GM18498 (cell line): ENCODE data around the gene CIC.
"Not testable (repeated sequence)": the region's sequence is repeated elsewhere in the genome, so short reads cannot be mapped to it uniquely, and the experiment has no call there.

Source experiments
- ATAC-seq: cut with Tn5 transposase; IDR thresholded peaks from one replicate; pipeline ENCODE4 v1.9.1; 2021; ENCODE audit warnings: mild to moderate bottlenecking, moderate library complexity; ENCODE audit not compliant: unreplicated experiment

CIC gene

DNA sequence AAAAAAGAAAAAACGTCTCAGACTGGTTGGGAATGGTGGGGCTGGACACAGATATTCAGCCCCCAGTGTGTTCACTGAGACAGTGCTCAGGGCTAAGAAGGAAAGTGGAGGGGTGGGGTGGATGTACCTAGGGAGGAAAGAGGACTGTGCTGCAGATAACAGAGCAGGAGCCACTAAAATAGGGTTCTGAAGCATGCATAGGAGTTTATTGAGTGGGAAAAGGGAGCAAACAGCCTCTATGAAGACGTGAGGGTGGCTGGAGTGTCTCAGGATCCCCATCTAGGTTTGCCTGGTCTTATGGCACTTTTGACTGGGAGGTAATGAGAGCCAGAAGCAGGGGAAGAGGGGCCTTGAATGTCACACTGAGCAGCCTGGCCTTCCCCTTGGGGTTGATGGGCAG is 59.8 kb downstream of the CIC start:
- ATAC-seq, result no peak

DNA sequence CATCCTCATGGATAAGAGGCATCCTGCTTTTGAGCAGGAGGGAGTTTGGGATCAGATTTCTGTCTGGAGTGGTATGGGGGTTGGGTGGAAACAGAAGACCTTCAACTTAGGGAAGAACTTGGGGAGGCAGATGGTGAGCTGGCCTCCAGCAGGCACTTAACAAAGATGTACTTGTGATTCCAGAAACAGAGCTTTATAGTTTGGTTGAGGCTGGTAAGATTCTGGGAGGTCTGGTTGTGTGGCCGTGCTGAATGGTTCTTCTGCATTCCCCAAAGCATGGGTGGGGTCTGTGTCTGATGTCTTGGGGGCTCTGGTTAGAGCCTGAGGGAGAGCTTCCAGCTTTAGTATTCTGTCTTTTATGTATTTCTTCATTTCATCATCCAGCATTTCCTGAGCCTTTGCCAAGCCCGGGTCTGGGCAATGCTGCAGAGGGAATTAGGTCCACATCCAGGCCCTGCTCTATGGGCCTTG is 61.2 kb downstream of the CIC start:
- ATAC-seq, result no peak

DNA sequence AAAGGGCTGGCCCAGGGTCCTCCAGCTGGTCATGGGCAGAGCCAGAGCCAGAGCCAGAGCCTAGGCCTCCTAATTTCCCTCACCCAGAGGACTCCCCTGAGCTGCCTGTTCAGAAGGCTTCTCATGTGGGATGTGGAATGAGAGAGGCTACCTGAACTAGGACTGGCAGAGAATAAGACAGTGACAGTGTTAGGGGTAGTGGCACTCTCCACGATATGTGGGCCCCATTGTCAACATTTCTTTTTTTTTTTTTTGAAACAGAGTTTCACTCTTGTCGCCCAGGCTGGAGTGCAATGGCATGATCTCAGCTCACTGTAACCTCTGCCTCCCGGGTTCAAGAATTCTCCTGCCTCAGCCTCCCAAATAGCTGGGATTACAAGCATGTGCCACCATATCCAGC is 62.3 kb downstream of the CIC start:
- ATAC-seq, result not testable (repeated sequence)

DNA sequence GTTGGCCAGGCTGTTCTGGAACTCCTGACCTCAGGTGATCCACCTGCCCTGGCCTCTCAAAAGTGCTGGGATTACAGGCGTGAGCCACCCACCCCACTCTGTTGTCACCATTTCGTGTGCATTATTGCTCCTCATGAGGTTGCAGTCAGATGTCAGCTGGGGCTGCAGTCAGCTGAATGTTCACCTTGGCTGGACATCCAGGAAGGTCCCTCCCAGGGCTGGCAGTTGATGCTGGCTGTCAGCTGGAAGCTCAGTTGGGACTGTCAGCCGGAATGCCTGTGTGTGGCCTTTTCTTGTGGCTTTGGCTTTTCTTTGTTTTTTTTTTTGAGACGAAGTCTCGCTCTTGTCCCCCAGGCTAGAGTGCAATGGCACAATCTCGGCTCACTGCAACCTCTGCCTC is 63.0 kb downstream of the CIC start:
- no peak for ATAC-seq

DNA sequence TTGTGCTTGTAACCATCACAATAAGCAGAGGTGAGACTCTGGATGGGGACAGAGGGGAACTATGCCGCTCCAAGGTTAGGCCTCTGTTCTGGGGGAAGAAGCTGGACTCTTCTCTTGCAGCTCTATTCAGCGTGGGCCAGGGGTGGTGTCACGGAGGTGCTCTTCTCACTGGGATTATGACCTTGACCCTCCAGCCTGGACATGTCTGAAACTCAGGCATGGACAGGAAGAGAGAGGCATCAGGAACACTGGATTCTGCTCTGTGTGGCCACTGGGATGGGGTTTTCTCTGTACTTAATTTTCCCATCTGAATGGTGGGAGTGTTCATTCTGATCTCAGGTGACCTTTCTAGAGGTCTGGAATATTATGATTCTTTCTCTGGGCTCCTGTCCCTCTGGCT is 64.0 kb downstream of the CIC start:
- ATAC-seq, result no peak

DNA sequence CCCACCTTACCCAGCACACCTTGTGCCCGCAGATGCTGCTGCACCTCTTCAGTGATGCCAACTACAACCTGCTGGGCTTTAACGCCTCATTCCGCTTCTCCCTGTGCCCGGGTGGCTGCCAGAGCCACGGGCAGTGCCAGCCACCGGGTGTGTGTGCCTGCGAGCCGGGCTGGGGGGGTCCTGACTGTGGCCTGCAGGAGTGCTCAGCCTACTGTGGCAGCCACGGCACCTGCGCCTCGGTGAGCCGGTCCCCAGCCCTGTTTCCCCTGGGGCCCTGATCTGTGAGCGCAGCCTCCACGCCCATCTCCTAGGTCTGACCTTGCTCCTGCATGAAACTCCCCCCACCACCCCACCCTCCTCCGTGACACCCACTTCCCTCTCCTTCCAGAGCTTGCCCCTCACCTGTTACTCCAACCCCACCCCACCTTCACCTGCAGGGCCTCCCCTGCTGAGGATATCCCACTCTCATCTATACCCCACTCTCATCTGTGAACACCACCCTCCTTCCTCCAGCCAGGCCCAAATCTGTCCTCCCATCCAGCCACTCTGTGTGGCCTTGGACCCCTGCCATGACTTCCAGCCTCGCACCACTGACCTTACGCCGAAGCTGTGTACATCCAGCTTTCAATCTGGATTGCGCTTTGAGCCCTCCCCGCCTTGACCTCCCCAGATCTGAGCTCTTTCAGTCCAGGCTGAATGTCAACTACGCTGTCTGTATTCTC is 65.1 kb downstream of the CIC start:
- ATAC-seq, result no peak

DNA sequence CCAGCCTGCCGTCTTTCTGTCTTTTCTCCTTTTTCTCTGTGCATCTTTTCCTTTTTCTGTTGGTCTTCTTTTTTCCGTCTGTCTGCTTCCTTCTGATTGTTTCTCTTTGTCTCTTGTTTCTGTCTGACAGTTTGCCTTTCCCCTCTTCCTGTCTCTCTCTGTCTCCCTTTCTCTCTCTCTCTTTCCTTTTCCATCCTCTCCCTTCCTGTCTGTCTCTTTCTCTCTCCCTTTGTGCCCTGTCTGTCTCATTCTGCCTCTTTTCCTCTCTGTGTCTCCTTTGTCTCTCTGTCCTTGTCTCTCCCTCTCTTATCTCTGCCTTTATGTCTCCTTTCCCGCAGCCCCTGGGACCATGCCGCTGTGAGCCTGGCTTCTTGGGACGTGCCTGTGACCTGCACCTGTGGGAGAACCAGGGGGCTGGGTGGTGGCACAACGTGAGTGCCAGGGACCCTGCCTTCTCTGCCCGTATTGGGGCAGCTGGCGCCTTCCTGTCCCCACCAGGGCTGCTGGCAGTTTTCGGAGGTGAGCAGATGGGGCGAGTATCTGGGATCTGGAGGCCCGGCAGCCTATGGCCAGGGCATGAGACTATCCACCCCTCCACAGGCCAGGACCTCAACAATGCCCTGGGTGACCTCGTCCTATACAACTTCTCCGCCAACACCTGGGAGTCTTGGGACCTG is 65.8 kb downstream of the CIC start:
- ATAC-seq, result no peak

DNA sequence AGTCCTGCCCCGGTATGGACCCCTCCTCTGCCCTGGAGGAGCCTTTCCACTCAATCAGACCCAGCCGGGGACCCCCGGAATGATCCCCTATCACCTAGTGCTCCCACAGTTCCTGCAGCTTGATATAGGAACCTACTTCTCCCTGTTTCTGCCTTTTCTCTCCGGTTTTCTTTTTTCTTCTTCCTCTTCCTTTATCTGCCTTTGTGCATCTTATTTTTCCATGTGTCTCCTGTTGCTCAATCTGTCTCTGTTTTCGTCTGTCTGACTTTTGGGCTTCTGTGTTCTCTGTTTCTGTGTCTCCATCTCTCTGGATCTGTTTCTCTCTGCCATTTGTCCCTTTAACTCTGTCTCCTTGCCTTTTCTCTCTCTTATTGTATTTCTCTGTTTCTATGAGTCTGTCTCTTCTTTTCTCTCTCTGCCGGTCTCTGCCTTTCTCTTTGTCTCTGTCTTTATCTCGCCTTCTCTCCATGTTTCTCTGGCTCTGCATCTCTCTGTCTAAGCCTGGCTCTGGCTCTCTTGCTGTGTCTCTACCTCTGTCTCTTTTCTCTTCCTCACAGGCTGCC is 66.4 kb downstream of the CIC start:
- ATAC-seq, result no peak

DNA sequence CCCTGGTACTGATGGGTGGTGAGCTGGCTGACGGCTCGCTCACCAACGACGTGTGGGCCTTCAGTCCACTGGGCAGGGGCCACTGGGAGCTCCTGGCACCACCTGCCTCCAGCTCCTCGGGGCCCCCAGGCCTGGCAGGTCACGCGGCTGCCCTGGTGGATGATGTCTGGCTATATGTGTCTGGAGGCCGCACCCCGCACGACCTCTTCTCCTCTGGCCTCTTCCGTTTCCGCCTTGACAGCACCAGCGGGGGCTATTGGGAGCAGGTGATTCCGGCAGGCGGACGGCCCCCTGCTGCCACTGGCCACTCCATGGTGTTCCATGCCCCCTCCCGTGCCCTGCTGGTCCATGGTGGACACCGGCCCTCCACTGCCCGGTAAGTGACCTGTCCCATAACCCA is 66.9 kb downstream of the CIC start:
- ATAC-seq, result no peak

DNA sequence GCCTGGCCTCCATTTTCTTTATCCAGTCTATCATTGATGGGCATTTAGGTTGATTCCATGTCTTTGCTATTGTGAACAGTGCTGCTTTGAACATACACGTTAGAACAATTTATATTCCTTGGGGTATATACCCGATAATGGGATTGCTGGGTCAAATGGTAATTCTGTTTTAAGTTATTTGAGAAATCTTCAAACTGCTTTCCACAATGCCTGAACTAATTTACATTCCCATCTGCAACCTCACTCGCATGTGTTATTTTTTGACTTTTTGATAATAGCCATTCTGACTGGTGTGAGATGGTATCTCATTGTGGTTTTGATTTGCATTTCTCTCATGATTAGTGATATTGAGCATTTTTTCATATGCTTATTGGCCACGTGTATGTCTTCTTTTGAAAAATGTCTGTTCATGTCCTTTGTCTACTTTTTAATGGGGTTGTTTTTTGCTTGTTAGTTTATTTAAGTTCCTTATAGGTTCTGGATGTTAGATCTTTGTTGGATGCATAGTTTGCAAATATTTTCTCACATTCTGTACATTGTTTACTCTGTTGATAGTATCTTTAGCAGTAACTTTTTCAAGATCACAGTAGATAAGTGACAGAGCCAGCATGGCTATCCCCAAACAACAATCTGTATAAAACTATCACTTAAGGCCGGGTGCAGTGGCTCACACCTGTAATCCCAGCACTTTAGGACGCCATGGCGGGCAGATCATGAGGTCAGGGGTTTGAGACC is 70.2 kb downstream of the CIC start:
- not testable (repeated sequence) for ATAC-seq

DNA sequence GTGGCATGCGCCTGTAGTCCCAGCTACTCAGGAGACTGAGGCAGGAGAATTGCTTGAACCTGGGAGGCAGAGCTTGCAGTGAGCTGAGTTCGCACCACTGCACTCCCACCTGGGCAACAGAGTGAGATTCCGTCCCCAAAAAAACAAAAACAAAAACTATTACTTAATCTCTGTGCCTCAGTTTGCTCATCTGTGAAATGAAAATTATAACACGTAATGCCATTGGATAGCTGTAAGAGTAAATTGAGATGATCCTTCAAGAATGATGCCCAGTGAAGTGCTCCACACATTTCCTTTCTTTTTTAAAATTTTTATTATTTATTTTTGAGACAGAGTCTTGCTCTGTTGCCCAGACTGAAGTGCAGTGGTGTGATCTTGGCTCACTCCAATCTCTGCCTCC is 70.9 kb downstream of the CIC start:
- not testable (repeated sequence) for ATAC-seq

DNA sequence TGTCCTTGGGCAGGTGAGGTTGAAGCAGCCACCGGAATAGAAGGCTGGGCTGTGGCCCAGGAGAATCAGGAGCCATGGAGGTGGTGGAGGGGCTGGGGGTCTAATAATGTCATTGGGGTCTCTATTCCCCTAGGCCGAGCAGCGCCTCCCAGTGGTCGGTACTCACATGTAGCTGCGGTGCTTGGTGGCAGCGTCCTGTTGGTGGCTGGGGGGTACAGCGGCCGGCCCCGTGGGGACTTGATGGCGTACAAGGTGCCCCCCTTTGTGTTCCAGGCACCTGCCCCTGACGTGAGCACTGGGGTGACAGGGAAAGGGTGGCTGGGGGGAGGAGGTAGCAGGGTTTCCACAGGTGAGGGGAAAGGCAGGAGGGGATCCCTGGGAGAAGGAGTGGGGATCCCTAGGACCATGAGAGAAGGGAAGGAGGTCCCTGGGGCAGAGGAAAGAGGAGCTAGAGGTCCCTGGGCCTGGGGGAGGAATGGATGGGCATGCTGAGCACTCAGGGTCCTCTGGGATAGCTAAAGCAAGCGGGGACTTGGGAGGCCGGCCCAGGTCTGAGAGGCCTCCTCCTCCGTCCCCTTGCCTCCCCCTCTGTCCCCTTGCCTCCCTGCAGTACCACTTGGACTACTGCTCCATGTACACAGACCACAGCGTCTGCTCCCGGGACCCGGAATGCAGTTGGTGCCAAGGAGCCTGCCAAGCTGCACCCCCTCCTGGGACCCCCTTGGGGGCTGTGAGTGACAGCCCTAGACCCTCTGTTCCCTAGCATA is 74.5 kb downstream of the CIC start:
- no peak for ATAC-seq

DNA sequence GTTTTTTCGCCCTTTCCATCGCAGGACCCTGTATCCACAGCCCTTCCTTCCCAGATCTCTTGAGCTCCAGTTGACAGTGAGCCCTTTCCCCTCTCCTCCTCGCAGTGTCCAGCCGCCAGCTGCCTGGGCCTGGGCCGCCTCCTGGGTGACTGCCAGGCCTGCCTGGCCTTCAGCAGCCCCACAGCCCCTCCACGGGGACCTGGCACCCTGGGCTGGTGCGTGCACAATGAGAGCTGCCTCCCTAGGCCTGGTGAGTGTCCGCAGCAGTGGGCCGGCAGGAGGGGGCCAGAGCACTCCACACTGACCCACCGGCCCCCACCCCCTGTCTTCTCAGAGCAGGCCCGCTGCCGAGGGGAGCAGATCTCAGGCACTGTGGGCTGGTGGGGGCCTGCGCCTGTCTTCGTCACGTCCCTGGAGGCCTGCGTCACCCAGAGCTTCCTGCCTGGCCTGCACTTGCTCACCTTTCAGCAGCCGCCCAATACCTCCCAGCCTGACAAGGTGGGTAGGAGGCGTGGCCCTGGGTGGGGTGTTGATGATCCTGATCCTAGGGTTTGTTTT is 75.4 kb downstream of the CIC start:
- ATAC-seq, result no peak
